Kidney epithelial cell (primary cell): Measurements from ENCODE around the gene CETP. TPM values are rescaled to one million over a fixed set of nuclear protein-coding genes. Genes with fewer than 3 reads are reported as not detected.

ENCODE experiments used
- DNase-seq: peaks from one replicate; pipeline ENCODE4 v3.0.0-alpha.2; 2010; ENCODE audit warnings: low read depth
- H3K27me3 ChIP-seq: 2 replicates; pipeline ENCODE4 v1.6.0; 2011; ENCODE audit warnings: low read length; ENCODE audit not compliant: control insufficient read depth, insufficient read depth
- H3K36me3 ChIP-seq: 2 replicates; pipeline ENCODE4 v1.5.1; 2011; ENCODE audit warnings: low read length; ENCODE audit not compliant: control insufficient read depth, insufficient read depth
- H3K4me3 ChIP-seq: 2 replicates; pipeline ENCODE4 v1.5.1; 2011; ENCODE audit warnings: low read depth, mild to moderate bottlenecking, control low read depth, low read length
- CTCF ChIP-seq: IDR thresholded peaks from 2 replicates; pipeline ENCODE4 v1.5.1; 2011; ENCODE audit warnings: mild to moderate bottlenecking, moderate library complexity, low read length, control low read depth, inconsistent platforms; ENCODE audit not compliant: insufficient read depth, poor library complexity, severe bottlenecking
- total RNA-seq: library from RNA; depleted of rRNA; stranded (reverse); fragments of >200 nt; gene quantifications from 2 replicates; pipeline ENCODE4 v1.2.3, GENCODE V29; 2015

The CETP gene
- total RNA-seq, 1 donor from 2014 or later = not detected

DNA sequence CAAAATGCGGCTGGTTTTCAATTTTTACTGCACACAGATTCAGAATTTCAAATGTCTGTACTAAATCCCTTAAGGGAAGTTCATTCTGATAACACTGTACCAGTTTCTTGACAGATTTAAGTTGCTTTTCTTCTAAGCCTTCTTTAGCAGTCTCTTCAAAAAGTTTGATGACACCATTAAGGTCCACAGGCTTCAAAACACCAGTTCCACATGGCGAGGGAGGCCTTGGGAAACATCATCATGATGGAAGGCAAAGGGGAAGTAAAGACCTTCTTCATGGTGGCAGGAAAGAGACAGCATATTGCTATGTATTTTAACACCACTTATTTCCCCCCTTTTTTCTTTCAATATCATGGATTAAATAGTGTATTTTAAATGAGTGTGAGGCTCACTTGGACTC is 52.2 kb downstream of the CETP start:
- H3K4me3 ChIP-seq = no peak overlapping the region
- no peaks in the 10 kb centered on the region for H3K27me3 ChIP-seq
- DNase-seq = no peak
- no peaks in the 10 kb centered on the region for H3K36me3 ChIP-seq
- no peak for TF ChIP-seq CTCF

GRCh38 chr16:57016301-57016700 is 54.6 kb downstream of the CETP start:
- Histone ChIP-seq H3K4me3 (no peak overlapping the region), H3K36me3 (no peaks in the 10 kb centered on the region), H3K27me3 (no peaks in the 10 kb centered on the region)
- DNase-seq = no peak
- no peak for TF ChIP-seq CTCF

DNA sequence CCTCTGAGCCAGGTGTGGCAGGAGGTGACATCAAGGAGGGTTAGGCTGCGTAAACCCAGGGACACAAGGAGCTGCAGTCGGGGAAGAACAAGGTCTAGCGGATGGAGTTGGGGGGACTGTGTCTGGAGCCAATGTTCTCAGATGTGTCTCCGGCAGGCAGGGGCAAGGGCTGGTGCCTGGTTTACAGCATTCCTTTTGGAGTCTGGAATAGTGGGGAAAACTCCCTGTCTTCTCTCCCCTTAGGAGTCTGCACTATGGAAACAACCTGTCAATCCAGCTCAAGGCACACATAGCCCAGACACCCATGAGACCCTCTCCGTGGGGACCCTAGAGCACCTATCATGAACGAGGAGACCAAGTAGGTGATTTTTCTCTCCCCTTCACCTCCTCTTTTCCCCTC is 55.1 kb downstream of the CETP start:
- Histone ChIP-seq H3K4me3 (no peak overlapping the region), H3K36me3 (no peaks in the 10 kb centered on the region), H3K27me3 (no peaks in the 10 kb centered on the region)
- DNase-seq = no peak
- no peak for TF ChIP-seq CTCF

GRCh38 chr16:57017251-57017650 is 55.5 kb downstream of the CETP start:
- Histone ChIP-seq H3K27me3 (no peaks in the 10 kb centered on the region), H3K36me3 (no peaks in the 10 kb centered on the region), H3K4me3 (no peak overlapping the region)
- TF ChIP-seq CTCF = no peak
- DNase-seq = no peak

DNA sequence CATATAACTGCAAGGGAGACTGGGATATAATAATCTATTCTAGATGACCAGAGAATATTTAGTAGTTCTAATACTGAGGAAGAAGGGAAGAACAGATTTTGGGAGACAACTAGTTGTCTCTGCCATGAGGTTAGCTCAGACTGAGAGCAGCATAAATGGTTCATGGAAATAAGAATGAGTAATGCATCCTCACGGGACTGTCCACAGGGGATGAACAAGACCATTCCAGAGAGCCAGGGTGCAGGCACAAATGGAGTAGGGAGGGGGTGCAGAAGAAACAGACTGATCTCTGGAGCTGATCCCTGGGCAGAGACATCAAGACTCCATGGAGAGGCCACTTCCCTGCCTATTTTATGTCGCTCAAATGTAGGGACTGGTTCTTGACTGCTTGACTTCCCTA is 58.0 kb downstream of the CETP start:
- H3K4me3 ChIP-seq = no peak overlapping the region
- no peak for DNase-seq
- TF ChIP-seq CTCF = no peak

GRCh38 chr16:57020651-57021050 is 58.9 kb downstream of the CETP start:
- DNase-seq = no peak
- no peaks in the 10 kb centered on the region for H3K27me3 ChIP-seq
- H3K36me3 ChIP-seq = no peaks in the 10 kb centered on the region
- no peak overlapping the region for H3K4me3 ChIP-seq
- TF ChIP-seq CTCF = no peak

More for the DNA sequence above, 58.0 kb downstream of the CETP start:
- no peaks in the 10 kb centered on the region for H3K36me3 ChIP-seq
- H3K27me3 ChIP-seq = no peaks in the 10 kb centered on the region
